GM23248 (cell line): ENCODE results near the gene CDH4. TPM values are rescaled to one million over a fixed set of nuclear protein-coding genes. Genes with fewer than 3 reads are reported as not detected.

Experiments used
- DNase-seq: peaks from one replicate; pipeline ENCODE4 v3.0.0-alpha.2; 2015
- H2AFZ ChIP-seq: fragments of 200-600 bp; sonication (generic); 2 replicates; pipeline ENCODE4 v1.6.1; 2016; ENCODE audit warnings: antibody characterized with exemption
- H3F3A ChIP-seq: fragments of 200-600 bp; sonication (generic); 2 replicates; pipeline ENCODE4 v1.6.1; 2016; ENCODE audit warnings: mild to moderate bottlenecking, antibody characterized with exemption, mixed run types; ENCODE audit not compliant: insufficient read depth
- H3K27ac ChIP-seq: fragments of 200-600 bp; sonication (generic); 2 replicates; pipeline ENCODE4 v1.5.1; 2016; ENCODE audit warnings: mild to moderate bottlenecking
- H3K27me3 ChIP-seq: fragments of 200-600 bp; sonication (generic); replicated peaks from 2 replicates; pipeline ENCODE4 v1.6.1; 2016; ENCODE audit warnings: mild to moderate bottlenecking; ENCODE audit not compliant: insufficient read depth
- H3K36me3 ChIP-seq: fragments of 200-600 bp; sonication (generic); 2 replicates; pipeline ENCODE4 v1.6.1; 2016; ENCODE audit warnings: low read depth, mild to moderate bottlenecking
- H3K4me1 ChIP-seq: fragments of 200-600 bp; sonication (generic); 2 replicates; pipeline ENCODE4 v1.6.1; 2016; ENCODE audit warnings: mild to moderate bottlenecking; ENCODE audit not compliant: insufficient read depth
- H3K4me2 ChIP-seq: fragments of 200-600 bp; sonication (generic); one replicate; pipeline ENCODE4 v1.6.1; 2016; ENCODE audit warnings: mild to moderate bottlenecking; ENCODE audit not compliant: unreplicated experiment
- H3K4me3 ChIP-seq: fragments of 200-600 bp; sonication (generic); 2 replicates; pipeline ENCODE4 v1.5.1; 2016; ENCODE audit warnings: mild to moderate bottlenecking
- H3K79me2 ChIP-seq: fragments of 200-600 bp; sonication (generic); 2 replicates; pipeline ENCODE4 v1.6.1; 2016; ENCODE audit warnings: mild to moderate bottlenecking; ENCODE audit not compliant: insufficient read depth
- H3K9ac ChIP-seq: fragments of 200-600 bp; sonication (generic); 2 replicates; pipeline ENCODE4 v1.6.1; 2016; ENCODE audit warnings: mild to moderate bottlenecking
- H3K9me2 ChIP-seq: fragments of 200-600 bp; sonication (generic); 2 replicates; pipeline ENCODE4 v1.6.1; 2016; ENCODE audit warnings: mixed run types, mild to moderate bottlenecking, moderate library complexity; ENCODE audit not compliant: insufficient read depth
- H3K9me3 ChIP-seq: fragments of 200-600 bp; sonication (generic); one replicate; pipeline ENCODE4 v1.6.1; 2017; ENCODE audit warnings: low read depth
- H4K20me1 ChIP-seq: fragments of 200-600 bp; sonication (generic); 2 replicates; pipeline ENCODE4 v1.6.0; 2016; ENCODE audit not compliant: insufficient read depth
- EZH2 ChIP-seq: fragments of 200-600 bp; sonication (generic); IDR thresholded peaks from 2 replicates; pipeline ENCODE4 v1.6.1; 2018; ENCODE audit warnings: antibody characterized with exemption, mild to moderate bottlenecking; ENCODE audit not compliant: insufficient read depth, poor library complexity, severe bottlenecking
- EZH2phosphoT487 ChIP-seq: fragments of 200-600 bp; sonication (generic); IDR thresholded peaks from 2 replicates; pipeline ENCODE4 v1.6.1; 2018; ENCODE audit warnings: antibody characterized with exemption, moderate library complexity, mild to moderate bottlenecking, low read depth; ENCODE audit not compliant: insufficient read depth
- WGBS, 2 experiments: methylation state at CpG; one replicate each; pipeline ENCODE4 v1.1.6; 2015 to 2017; ENCODE audit warnings: low lambda C conversion rate in 2 of 2, low coverage in 1 of 2; ENCODE audit errors: missing lambda C conversion rate in 2 of 2; 5-methylcytosine and 5-hydroxymethylcytosine counted together
- in situ Hi-C: fragments of 300-500 bp; cut with MboI; formaldehyde crosslinking; loops from 2 replicates; pipeline ENCODE4 v1.15.0; 2020
- polyA plus RNA-seq: library from polyadenylated mRNA; unstranded; fragments of >200 nt; fragmentation: Nextera tagmentation; extraction: Ambion mirVana; gene quantifications from 2 replicates; pipeline ENCODE4 v1.2.1, GENCODE V29; 2016
- total RNA-seq: library from RNA; depleted of rRNA; stranded (reverse); fragments of >200 nt; shearing (Covaris generic); gene quantifications from 2 replicates; pipeline ENCODE4 v1.2.3, GENCODE V29; 2014

The CDH4 gene
- total and polyA plus RNA-seq, 2 experiments from 2014 or later = 1.1 to 3.9 TPM

DNA sequence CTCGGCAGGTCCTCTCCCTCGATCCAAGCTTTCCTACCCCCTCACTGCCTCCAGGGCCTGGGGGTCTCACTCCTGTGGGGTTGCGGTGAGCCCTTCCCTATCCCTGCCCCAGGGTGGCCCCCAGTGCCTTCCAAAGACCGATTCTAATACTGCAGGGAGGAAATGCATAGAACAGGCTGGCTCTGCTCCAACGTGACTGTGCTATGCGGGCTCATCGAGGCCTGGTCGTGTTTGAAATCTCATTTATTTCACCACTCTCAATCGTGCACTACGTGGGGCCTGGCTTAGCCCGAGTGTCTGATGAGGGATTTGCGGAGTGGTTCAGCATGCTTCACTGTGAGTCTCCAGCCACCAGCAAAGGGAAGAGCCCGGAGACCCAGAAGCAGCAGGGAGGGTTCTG, 60.9 kb downstream of the CDH4 start:
- 41 to 42% methylated on average over 12 to 13 of the region's 13 CpGs for WGBS, 2 experiments
- no peaks in the 10 kb centered on the region for H3K4me1 ChIP-seq

DNA sequence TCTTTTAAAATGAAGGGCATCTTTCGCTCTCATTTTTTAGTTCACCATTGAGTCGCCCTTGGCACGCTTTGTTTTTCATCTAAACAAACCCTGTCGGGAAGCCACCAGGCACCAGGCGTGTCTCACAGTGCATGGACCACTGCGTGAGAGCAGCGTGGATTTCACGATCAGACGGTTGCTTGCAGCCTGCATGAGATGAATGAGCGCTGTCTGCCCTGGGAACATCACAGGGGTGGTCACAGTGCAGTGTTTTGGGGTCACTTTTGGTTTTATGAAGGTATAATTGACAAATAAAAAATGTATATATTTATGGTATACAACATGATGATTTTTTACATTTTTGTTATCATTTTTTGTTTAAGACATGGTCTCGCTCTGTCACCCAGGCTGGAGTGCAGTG, 61.3 kb downstream of the CDH4 start:
- H3K4me3 ChIP-seq = no peak overlapping the region
- H3K36me3 ChIP-seq = no peaks in the 10 kb centered on the region
- H2AFZ ChIP-seq = no peak overlapping the region
- DNase-seq = no peak
- H3K9ac ChIP-seq = no peak overlapping the region
- H3K79me2 ChIP-seq = no peaks in the 10 kb centered on the region
- H3K4me1 ChIP-seq = no peaks in the 10 kb centered on the region
- H4K20me1 ChIP-seq = no peaks in the 10 kb centered on the region
- H3K4me2 ChIP-seq = no peak overlapping the region
- no peaks in the 10 kb centered on the region for H3K9me3 ChIP-seq
- in situ Hi-C loops = no loop called here
- H3K9me2 ChIP-seq = no peaks in the 10 kb centered on the region
- no peak for TF ChIP-seq EZH2phosphoT487
- no peaks in the 10 kb centered on the region for H3K27me3 ChIP-seq
- H3K27ac ChIP-seq = no peak overlapping the region
- WGBS, 2 experiments = 63 to 69% methylated on average over 11 of the region's 11 CpGs
- H3F3A ChIP-seq = no peaks in the 10 kb centered on the region

More for the DNA sequence above, 60.9 kb downstream of the CDH4 start:
- no peaks in the 10 kb centered on the region for H3K27me3 ChIP-seq
- H2AFZ ChIP-seq = no peak overlapping the region
- H3K9me3 ChIP-seq = no peaks in the 10 kb centered on the region
- H3K4me2 ChIP-seq = no peak overlapping the region
- no peaks in the 10 kb centered on the region for H4K20me1 ChIP-seq
- TF ChIP-seq EZH2 (no peak), EZH2phosphoT487 (no peak)
- no peak for DNase-seq
- no peak overlapping the region for H3K27ac ChIP-seq
- H3K36me3 ChIP-seq = no peaks in the 10 kb centered on the region
- no peaks in the 10 kb centered on the region for H3F3A ChIP-seq
- H3K79me2 ChIP-seq = no peaks in the 10 kb centered on the region
- H3K4me3 ChIP-seq = no peak overlapping the region
- H3K9me2 ChIP-seq = no peaks in the 10 kb centered on the region
- in situ Hi-C loops = no loop called here
- no peak overlapping the region for H3K9ac ChIP-seq

DNA sequence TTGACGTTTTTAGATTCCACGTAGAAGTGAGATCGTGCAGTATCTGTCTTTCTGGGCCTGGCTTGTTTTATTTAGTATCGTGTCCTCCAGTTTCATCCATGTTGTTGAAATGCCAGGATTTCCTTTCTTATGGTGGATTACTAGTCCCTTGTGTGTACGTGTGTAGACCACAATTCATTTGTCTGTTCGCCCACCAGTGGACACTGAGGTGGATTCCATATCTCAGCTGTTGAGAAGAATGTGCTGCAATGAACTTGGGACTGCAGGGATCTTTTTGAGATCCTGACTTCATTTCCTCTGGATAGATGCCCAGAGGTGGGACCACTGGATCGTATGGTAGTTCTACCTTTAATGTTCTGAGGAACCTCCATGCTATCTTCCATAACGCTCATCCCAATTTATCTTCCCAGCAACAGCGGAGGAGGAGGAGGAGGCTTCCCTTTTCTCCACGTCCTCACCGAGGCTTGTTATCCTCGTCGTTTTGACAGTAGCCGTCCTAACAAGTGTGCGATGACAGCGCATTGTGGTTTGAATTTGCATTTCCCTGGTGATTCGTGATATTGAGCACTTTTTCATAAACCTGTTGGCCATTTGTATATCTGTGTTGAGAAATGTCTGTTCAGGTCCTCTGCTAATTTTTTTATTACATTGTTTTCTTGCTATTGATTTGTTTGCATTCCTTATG, 62.4 kb downstream of the CDH4 start:
- WGBS, 2 experiments = 66 to 67% methylated on average over 17 of the region's 17 CpGs

DNA sequence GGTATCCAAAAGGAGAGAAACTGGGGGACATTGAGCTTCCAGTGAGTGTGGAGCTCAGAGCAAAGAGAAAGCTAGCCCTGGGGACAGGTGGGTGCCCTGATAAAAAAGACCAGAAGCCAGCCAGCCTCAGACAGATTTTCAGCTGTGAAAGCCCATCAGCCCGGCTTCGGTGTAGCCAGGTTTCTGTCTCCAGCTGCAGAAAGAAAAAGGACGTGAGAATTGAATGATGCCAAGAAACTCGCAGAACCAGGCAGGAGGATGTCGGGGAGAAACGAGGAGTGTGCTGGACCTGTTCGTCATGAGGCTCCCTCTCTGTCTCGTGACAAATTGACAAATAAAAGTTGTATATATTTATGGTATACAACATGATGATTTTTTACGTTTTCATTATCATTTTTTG, 63.3 kb downstream of the CDH4 start:
- no peak for TF ChIP-seq EZH2phosphoT487
- TF ChIP-seq EZH2 = no peak
- H4K20me1 ChIP-seq = no peaks in the 10 kb centered on the region
- WGBS, 2 experiments = 43 to 53% methylated on average over 9 of the region's 9 CpGs
- no peaks in the 10 kb centered on the region for H3K4me1 ChIP-seq
- H3K4me3 ChIP-seq = no peak overlapping the region
- no peak overlapping the region for H3K4me2 ChIP-seq
- H3K36me3 ChIP-seq = no peaks in the 10 kb centered on the region
- in situ Hi-C loops = no loop called here
- H2AFZ ChIP-seq = no peak overlapping the region
- H3K9ac ChIP-seq = no peak overlapping the region
- no peak overlapping the region for H3K27ac ChIP-seq
- H3F3A ChIP-seq = no peaks in the 10 kb centered on the region
- H3K79me2 ChIP-seq = no peaks in the 10 kb centered on the region
- DNase-seq = no peak
- H3K27me3 ChIP-seq = no peaks in the 10 kb centered on the region
- H3K9me2 ChIP-seq = no peaks in the 10 kb centered on the region
- no peaks in the 10 kb centered on the region for H3K9me3 ChIP-seq

More for the DNA sequence above, 62.4 kb downstream of the CDH4 start:
- Histone ChIP-seq H3K36me3 (no peaks in the 10 kb centered on the region), H3K9ac (no peak overlapping the region), H3K4me1 (no peaks in the 10 kb centered on the region), H3K27me3 (no peaks in the 10 kb centered on the region), H3K4me2 (no peak overlapping the region), H2AFZ (no peak overlapping the region), H3K9me2 (no peaks in the 10 kb centered on the region), H3K9me3 (no peaks in the 10 kb centered on the region), H3K79me2 (no peaks in the 10 kb centered on the region), H3K4me3 (no peak overlapping the region), H3K27ac (no peak overlapping the region), H3F3A (no peaks in the 10 kb centered on the region), H4K20me1 (no peaks in the 10 kb centered on the region)
- in situ Hi-C loops = no loop called here
- no peak for DNase-seq
- TF ChIP-seq EZH2phosphoT487 = no peak
- no peak for TF ChIP-seq EZH2
